Skeletal muscle satellite cell (primary cell): ENCODE results near the gene PAFAH2.

Source experiments
- H3K27me3 ChIP-seq: 2 replicates; pipeline ENCODE4 v1.7.0; 2013; ENCODE audit warnings: low read length; ENCODE audit not compliant: control insufficient read depth, insufficient read depth
- H3K36me3 ChIP-seq: 2 replicates; pipeline ENCODE4 v1.7.0; 2013; ENCODE audit warnings: mild to moderate bottlenecking, control low read depth, low read length; ENCODE audit not compliant: insufficient read depth
- H3K4me1 ChIP-seq: 2 replicates; pipeline ENCODE4 v1.7.0; 2013; ENCODE audit warnings: low read length; ENCODE audit not compliant: control insufficient read depth, insufficient read depth
- H3K4me2 ChIP-seq: 2 replicates; pipeline ENCODE4 v1.7.0; 2013; ENCODE audit warnings: mild to moderate bottlenecking, low read length
- H3K4me3 ChIP-seq: 2 replicates; pipeline ENCODE4 v1.7.0; 2013; ENCODE audit warnings: low read length
- H3K9ac ChIP-seq: 2 replicates; pipeline ENCODE4 v1.7.0; 2013; ENCODE audit warnings: mild to moderate bottlenecking, low read depth, low read length, moderate library complexity
- H3K9me3 ChIP-seq: replicated peaks from 2 replicates; pipeline ENCODE4 v1.7.0; 2013; ENCODE audit warnings: mild to moderate bottlenecking, control low read depth, low read length

The PAFAH2 gene

DNA sequence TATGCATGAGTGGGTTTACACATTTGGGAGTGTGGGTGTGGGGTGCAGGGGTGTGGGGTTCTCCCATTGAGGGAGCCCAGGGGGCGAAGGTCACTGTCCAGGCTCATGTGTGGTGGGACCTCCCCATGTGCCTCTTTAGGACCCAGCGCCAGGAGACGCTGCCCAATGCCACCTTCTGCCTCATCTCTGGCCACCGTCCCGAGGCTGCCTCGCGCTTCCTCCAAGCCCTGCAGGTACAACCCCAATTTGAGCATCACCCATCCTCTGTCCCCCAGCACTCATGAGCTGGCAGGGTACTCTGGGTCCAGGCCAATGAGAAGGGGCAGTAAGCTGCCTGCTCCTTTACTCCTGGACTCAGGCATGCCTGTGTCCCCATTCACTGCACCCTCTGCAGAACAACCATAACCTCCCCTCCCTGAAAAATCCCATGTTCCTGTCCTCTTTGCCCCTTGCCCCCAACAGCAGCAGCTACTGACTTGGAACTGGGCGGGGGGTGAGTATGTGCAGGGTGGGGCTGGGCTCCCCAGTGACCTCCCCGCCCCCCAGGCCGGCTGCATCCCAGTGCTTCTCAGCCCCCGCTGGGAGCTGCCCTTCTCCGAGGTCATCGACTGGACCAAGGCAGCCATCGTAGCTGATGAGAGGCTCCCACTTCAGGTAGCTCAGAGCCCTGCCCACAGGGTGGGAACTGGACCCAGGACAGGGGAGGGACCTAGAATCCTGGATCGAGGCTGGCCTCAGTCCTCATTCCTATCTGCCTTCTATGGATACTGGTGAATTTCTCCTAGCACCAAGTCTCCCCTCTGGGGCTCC is 31.4 kb upstream of the PAFAH2 start:
- H3K9me3 ChIP-seq, result no peaks in the 10 kb centered on the region
- H3K4me3 ChIP-seq, result no peak overlapping the region
- no peak overlapping the region for H3K4me2 ChIP-seq
- H3K9ac ChIP-seq, result no peak overlapping the region
- H3K4me1 ChIP-seq, result peaks cover 5% of the 10 kb centered on the region
- no peaks in the 10 kb centered on the region for H3K36me3 ChIP-seq
- H3K27me3 ChIP-seq, result peaks cover 19% of the 10 kb centered on the region

- Histone ChIP-seq H3K4me2 (no peak overlapping the region), H3K27me3 (peaks cover 18% of the 10 kb centered on the region), H3K9me3 (no peaks in the 10 kb centered on the region), H3K4me3 (no peak overlapping the region), H3K4me1 (peaks cover 9% of the 10 kb centered on the region), H3K9ac (no peak overlapping the region), H3K36me3 (no peaks in the 10 kb centered on the region)
These were observed 30.7 kb upstream of the PAFAH2 start for GRCh38 chr1:26028490-26028980.

DNA sequence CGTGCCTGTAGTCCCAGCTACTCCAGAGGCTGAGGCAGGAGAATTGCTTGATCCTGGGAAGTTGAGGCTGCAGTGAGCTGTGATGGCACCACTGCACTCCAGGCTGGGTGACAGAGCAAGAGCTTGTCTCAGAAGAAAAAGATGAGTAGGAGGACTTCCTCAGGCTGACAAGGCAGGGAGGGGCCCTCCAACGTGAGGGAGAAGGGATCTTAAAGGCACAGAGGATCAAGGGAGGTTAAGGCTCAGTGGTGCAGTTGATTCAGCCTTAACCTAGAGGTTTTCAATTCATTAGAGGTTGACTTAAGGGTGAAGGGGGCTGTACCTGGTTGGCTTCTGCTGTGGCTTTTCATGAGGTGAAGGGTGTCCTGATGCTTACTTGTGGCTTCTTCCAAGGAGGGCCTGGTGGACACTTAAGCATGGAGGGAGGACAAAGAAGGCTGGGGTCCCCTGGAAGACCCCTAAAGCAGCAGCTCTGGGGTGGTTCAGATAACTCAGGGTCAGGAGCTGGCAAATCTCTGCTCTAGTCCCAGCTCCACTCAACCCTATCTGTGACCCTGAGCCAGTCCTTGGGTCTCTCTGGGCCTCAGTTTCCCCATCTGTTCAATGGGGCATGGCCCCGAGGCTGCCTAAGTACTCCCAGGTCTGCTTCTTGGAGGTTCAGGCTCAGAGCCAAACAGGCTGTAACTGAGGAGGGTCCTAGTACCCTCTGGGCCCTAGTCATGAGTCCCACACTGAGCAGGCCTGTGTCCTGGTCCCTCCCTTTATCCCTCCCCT is 30.0 kb upstream of the PAFAH2 start:
- H3K4me2 ChIP-seq, result no peak overlapping the region
- H3K9ac ChIP-seq, result no peak overlapping the region

DNA sequence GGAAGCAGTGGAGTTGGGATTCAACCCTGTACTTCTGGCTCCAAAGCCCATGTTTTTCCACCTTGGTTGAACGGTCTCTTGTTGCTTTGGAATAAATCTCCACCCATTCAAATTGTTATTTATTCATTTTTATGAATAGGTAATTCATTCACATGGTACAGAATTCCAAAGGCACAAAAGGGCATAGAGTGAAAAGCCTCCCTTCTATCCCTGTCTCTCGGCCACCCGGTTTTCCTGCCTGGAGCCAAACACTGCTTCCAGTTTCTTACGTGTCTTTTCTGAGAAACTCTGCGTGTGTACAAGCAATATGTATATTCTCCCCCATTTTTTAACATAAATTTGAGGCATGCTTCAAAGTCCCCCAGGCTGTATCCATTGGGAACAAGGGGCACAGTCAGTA is 27.7 kb upstream of the PAFAH2 start:
- Histone ChIP-seq H3K27me3 (peaks cover 8% of the 10 kb centered on the region), H3K9me3 (no peaks in the 10 kb centered on the region), H3K4me2 (no peak overlapping the region), H3K36me3 (no peaks in the 10 kb centered on the region), H3K9ac (no peak overlapping the region), H3K4me3 (no peak overlapping the region), H3K4me1 (peaks cover 32% of the 10 kb centered on the region)

More for the DNA sequence above, 30.0 kb upstream of the PAFAH2 start:
- H3K4me3 ChIP-seq, result no peak overlapping the region
- peaks cover 9% of the 10 kb centered on the region for H3K4me1 ChIP-seq
- H3K9me3 ChIP-seq, result no peaks in the 10 kb centered on the region
- H3K27me3 ChIP-seq, result peaks cover 12% of the 10 kb centered on the region
- H3K36me3 ChIP-seq, result no peaks in the 10 kb centered on the region

DNA sequence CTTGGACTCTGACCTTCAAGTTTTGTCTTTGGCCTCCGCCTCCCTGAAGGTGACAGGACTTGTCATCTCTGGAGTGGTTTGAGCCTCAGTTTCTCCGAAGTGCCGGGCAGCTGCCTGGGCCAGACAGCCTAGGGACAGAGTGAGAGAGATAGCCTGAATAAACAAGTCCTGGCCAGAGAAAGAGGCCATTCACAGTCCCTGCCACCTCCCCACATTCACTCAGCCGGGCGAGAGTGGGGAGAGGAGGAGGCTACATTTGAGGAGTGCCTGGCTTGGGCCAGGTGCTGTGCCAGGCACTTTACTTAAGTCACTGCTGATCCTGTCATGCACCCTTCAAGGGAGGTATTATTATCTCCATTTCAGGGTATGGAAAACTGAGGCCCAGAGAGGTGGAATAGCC is 27.2 kb upstream of the PAFAH2 start:
- no peak overlapping the region for H3K9ac ChIP-seq
- no peaks in the 10 kb centered on the region for H3K36me3 ChIP-seq
- no peak overlapping the region for H3K4me3 ChIP-seq
- H3K9me3 ChIP-seq, result no peaks in the 10 kb centered on the region
- H3K4me1 ChIP-seq, result peaks cover 37% of the 10 kb centered on the region
- H3K4me2 ChIP-seq, result no peak overlapping the region
- peaks cover 8% of the 10 kb centered on the region for H3K27me3 ChIP-seq

- Histone ChIP-seq H3K4me2 (no peak overlapping the region), H3K4me3 (no peak overlapping the region), H3K9me3 (no peaks in the 10 kb centered on the region), H3K36me3 (no peaks in the 10 kb centered on the region), H3K4me1 (peaks cover 45% of the 10 kb centered on the region), H3K27me3 (peaks cover 8% of the 10 kb centered on the region), H3K9ac (no peak overlapping the region)
These were observed 26.0 kb upstream of the PAFAH2 start for GRCh38 chr1:26023826-26024225.

DNA sequence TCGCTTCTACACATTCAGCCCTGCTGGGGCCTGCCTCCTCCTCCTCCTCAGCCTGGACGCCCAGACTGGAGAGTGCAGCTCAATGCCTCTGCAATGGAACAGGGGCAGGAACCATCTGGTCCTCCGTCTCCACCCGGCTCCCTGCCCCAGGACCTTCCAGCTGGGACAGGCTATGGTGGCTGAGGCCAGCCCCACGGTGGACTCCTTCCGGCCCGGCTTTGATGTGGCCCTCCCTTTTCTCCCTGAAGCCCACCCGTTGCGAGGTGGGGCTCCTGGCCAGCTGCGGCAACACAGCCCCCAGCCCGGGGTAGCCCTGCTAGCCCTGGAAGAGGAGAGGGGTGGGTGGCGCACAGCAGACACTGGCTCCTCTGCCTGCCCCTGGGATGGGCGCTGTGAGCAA is 25.1 kb upstream of the PAFAH2 start:
- Histone ChIP-seq H3K9ac (no peak overlapping the region), H3K4me2 (peak overlapping the region; percentile 82), H3K9me3 (no peaks in the 10 kb centered on the region), H3K27me3 (peaks cover 8% of the 10 kb centered on the region), H3K36me3 (no peaks in the 10 kb centered on the region), H3K4me3 (no peak overlapping the region), H3K4me1 (peaks cover 44% of the 10 kb centered on the region)

DNA sequence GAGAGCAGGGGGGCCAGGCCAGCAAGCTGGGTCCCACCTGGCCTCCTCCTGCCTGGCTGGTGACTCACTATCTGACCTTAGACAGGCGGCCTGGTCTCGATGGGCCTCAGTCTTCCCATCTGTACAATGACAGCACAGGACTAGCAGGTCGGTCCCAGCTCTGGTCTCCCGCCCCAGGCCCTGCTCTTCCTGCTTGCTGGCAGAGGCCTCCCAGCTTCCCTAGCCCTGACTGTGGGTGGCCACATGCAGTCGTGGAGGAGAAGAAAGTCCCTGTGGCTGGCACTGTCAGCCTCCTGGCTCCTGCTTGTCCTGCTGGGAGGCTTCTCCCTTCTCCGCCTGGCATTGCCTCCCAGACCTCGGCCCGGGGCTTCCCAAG is 24.5 kb upstream of the PAFAH2 start:
- H3K4me3 ChIP-seq, result no peak overlapping the region
- no peaks in the 10 kb centered on the region for H3K36me3 ChIP-seq
- peaks cover 8% of the 10 kb centered on the region for H3K27me3 ChIP-seq
- H3K4me1 ChIP-seq, result peaks cover 40% of the 10 kb centered on the region
- no peaks in the 10 kb centered on the region for H3K9me3 ChIP-seq
- peak overlapping the region; percentile 82 for H3K4me2 ChIP-seq
- H3K9ac ChIP-seq, result peak overlapping the region; percentile 43

DNA sequence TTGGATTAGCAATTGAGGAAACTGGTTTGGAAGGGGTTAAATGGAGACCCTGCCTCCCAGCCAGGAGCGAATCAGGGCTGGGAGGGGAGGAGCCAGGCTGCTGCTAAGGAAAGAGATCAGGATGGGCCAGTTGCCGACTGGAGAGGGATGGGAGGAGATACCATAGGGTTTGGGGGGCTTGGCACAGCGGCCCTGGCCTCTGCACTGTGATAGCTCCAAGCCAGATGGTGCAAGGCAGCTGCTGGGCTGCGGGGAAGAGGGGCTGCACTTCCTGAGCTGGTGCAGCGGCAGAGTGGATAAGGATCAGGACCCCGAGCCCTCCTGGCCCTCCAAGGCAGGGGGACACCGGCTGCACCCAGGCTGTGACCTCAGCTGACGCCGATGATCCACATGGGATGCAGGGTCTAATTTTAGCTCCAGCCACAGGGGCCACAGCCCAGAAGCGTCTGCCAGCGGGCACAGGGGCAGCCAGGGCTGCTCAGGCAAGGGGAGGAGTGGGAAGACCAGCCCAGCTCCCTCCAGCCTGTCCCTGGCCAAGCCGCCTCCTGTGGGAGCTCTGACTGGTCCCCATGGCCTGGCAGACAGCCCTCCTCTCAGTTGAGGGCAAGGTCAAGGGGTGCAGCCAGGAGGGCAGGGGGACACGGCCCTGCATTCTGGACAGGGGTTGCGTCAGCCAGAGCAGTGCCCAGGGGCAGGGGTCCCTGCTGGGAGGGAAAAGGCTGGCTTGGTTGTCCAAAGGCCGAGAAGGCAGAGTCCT is 24.0 kb upstream of the PAFAH2 start, which contains the start of gene EXTL1:
TSS of gene EXTL1 (plus strand) at position 129 of the 757 bp plus-strand sequence. CDS start 872 bp downstream, outside the sequence.
- no peaks in the 10 kb centered on the region for H3K36me3 ChIP-seq
- peak within 1 kb of the TSS; percentile 67 for H3K4me3 ChIP-seq
- H3K4me1 ChIP-seq, result peaks cover 40% of the 10 kb centered on the region
- no peaks in the 10 kb centered on the region for H3K9me3 ChIP-seq
- H3K4me2 ChIP-seq, result peak within 1 kb of the TSS; percentile 82
- H3K27me3 ChIP-seq, result peaks cover 8% of the 10 kb centered on the region
- peak within 1 kb of the TSS; percentile 43 for H3K9ac ChIP-seq

DNA sequence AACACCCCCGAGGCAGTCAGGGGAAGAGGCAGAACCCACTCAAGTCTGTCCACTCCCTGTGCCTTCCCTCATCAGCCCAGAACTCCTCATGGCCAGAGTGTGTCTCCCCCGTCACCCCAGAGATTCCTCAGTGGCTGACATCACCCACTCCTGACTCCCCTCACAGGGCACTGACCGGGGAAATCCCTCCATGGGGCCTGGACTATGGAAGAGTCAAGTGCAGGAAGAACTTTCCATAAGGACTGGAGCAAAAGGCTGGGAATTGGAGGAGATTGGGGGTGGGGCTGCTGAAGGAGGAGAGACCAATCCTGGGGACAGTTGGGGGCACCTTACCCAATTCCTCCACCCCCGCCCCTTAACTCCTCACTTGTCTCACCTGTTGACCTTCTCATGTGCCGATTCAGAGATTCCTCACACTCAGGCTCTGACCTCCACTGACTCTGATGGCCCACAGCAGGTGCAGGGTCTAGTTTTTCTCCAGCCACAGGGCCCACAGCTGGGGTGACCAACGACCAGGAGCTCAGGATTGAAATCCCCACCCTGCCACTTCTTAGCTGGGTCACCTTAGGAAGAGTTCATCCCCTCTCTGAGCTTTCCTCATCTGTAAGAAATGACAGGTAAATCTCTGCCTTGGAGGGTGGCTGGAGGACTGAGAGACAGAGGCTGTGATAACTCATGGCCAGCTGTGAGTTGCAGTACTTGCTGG is 23.2 kb upstream of the PAFAH2 start:
- Histone ChIP-seq H3K4me2 (peak overlapping the region; percentile 82), H3K4me1 (peaks cover 40% of the 10 kb centered on the region), H3K4me3 (peak overlapping the region; percentile 67), H3K9ac (no peak overlapping the region), H3K36me3 (no peaks in the 10 kb centered on the region), H3K27me3 (peaks cover 5% of the 10 kb centered on the region), H3K9me3 (no peaks in the 10 kb centered on the region)
